ENCODE results near the gene AK3. TPM values are rescaled to one million over a fixed set of nuclear protein-coding genes. Genes with fewer than 3 reads are reported as not detected.
A peak's percentile ranks its signal among the peaks of the same experiment; 100 is the strongest.

Gene AK3
- total and polyA plus RNA-seq, 9 of the 15 experiments (the other 6 are each of a cell fraction or from before 2014, with no cell fraction given) = 12.2 to 78.6 (median 41.8) TPM

- TF ChIP-seq HCFC1 (IDR thresholded peaks at IDR 0.05; ENCODE audit: low read depth, low read length) (no peak), RBM14 (IDR thresholded peaks at IDR 0.05; ENCODE audit: borderline replicate concordance, insufficient read depth, low read depth, low read length) (no peak), RBFOX2 (IDR thresholded peaks at IDR 0.05; ENCODE audit: low read depth, low read length) (peak; percentile 29; the same call in 1 of the 2 replicates), TCF3 (CRISPR knock-in tag; IDR thresholded peaks at IDR 0.05) (peak; percentile 65), NR4A1 (CRISPR knock-in tag; IDR thresholded peaks at IDR 0.05) (no peak), NR4A1 (tag; IDR thresholded peaks at IDR 0.05) (no peak), MEF2A (IDR thresholded peaks at IDR 0.05; ENCODE audit: control insufficient read depth, low read depth, low read length) (no peak), ZNF217 (CRISPR knock-in tag; IDR thresholded peaks at IDR 0.05) (no peak), RCOR1 (IDR thresholded peaks at IDR 0.05; ENCODE audit: borderline replicate concordance in 1 of 2, low read depth in 2 of 2, low read length in 2 of 2) (0 out of 4 replicates have a peak, but pooled peaks of 1 of the 2 experiments have one; percentile 9), EGR1 (conservative IDR thresholded peaks at IDR 0.05) (no peak), ZFP30 (CRISPR knock-in tag; IDR thresholded peaks at IDR 0.05; ENCODE audit: borderline replicate concordance) (no peak), ZNF274 (IDR thresholded peaks at IDR 0.05; ENCODE audit: borderline replicate concordance, low read depth, low read length) (no peak), PML (IDR thresholded peaks at IDR 0.05; ENCODE audit: low read length) (no peak), AFF4 (CRISPR knock-in tag; IDR thresholded peaks at IDR 0.05) (no peak), CBFA2T2 (conservative IDR thresholded peaks at IDR 0.05) (peak; percentile 60), NRF1 (conservative IDR thresholded peaks at IDR 0.05 in 1 of 2, IDR thresholded peaks at IDR 0.05 in 1 of 2) (peak; percentile 4 to 28; a peak in 1 of 4 replicates), SMARCA4 (IDR thresholded peaks at IDR 0.05) (no peak; the same call in 1 of the 2 replicates), ARNT (IDR thresholded peaks at IDR 0.05) (0 out of 4 replicates have a peak, but pooled peaks of 1 of the 2 experiments have one; percentile 7), MEIS2 (IDR thresholded peaks at IDR 0.05; ENCODE audit: partially characterized antibody) (no peak), FOXP1 (CRISPR knock-in tag; IDR thresholded peaks at IDR 0.05) (no peak), DACH1 (IDR thresholded peaks at IDR 0.05; ENCODE audit: partially characterized antibody) (peak; percentile 59), CBFA2T3 (IDR thresholded peaks at IDR 0.05) (peak; percentile 81), POLR2A (conservative IDR thresholded peaks at IDR 0.05) (no peak), EZH2 (IDR thresholded peaks at IDR 0.05; ENCODE audit: borderline replicate concordance, low read depth, low read length) (no peak), SMAD4 (CRISPR knock-in tag; conservative IDR thresholded peaks at IDR 0.05) (0 out of 2 replicates have a peak, but pooled peaks have one; percentile 15), BRD9 (IDR thresholded peaks at IDR 0.05; ENCODE audit: low read depth, partially characterized antibody) (peak; percentile 15)
- TF ChIP-seq, protein P1, sequence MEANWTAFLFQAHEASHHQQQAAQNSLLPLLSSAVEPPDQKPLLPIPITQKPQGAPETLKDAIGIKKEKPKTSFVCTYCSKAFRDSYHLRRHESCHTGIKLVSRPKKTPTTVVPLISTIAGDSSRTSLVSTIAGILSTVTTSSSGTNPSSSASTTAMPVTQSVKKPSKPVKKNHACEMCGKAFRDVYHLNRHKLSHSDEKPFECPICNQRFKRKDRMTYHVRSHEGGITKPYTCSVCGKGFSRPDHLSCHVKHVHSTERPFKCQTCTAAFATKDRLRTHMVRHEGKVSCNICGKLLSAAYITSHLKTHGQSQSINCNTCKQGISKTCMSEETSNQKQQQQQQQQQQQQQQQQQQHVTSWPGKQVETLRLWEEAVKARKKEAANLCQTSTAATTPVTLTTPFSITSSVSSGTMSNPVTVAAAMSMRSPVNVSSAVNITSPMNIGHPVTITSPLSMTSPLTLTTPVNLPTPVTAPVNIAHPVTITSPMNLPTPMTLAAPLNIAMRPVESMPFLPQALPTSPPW (CRISPR knock-in tag; IDR thresholded peaks at IDR 0.05) = peak; percentile 71
These were observed 22.0 kb upstream of the AK3 start (continued) for GRCh38 chr9:4762886-4763541.

All from K562 (cell line).